GM18951 (cell line): ENCODE measurements around the gene SYT5.

Experiments used
- POLR2A ChIP-seq: IDR thresholded peaks from 4 replicates; pipeline ENCODE4 v1.6.1; 2011; ENCODE audit warnings: mild to moderate bottlenecking; ENCODE audit not compliant: insufficient read length, insufficient read depth; ENCODE audit errors: extremely low read depth
- in situ Hi-C: fragments of 300-500 bp; cut with MboI; formaldehyde crosslinking; loops from one replicate; pipeline ENCODE4 v1.12.0; 2022; ENCODE audit warnings: low sequenced_read_pairs, mixed read lengths, inconsistent platforms; ENCODE audit not compliant: unreplicated experiment

Gene SYT5

DNA sequence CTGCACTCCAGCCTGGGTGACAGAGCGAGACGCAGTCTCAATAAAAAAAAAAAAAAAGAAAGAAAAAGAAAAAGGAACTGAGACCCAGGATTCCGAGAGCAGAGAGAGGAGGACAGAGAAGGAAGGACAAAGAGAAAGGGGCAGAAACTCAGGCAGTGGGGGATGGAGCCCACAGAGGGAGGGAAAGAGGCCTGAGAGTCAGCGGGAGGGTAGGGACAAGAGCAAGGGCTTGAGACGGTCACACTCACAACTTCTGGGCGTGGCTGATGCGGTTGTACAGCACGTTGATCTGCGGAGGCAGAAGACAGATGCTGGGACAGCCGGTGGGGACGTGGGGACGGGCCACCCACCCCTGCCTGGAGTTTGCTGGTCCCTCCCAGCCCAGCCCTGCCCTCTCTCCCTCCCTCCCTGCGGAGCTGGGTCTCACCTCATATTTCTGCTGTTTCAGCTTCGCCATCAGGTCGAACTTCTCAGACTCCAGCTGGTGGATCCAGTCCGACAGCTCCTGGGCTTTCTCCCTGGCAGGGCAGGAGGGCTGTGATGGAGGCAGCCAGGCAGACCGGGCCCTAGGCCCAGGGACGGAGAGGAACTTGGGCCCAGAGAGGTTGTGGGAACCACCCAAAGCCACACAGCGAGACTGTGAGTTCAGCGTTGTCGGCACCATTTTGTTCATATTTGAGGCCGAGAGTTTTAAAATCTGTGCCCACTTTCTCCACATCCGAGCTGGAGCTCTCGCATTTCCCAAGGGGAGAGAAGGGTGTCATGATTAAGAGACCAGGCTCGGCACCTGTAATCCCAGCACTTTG lies 46.2 kb downstream of the SYT5 start:
- in situ Hi-C loops = no loop called here
- TF ChIP-seq POLR2A = no peak

DNA sequence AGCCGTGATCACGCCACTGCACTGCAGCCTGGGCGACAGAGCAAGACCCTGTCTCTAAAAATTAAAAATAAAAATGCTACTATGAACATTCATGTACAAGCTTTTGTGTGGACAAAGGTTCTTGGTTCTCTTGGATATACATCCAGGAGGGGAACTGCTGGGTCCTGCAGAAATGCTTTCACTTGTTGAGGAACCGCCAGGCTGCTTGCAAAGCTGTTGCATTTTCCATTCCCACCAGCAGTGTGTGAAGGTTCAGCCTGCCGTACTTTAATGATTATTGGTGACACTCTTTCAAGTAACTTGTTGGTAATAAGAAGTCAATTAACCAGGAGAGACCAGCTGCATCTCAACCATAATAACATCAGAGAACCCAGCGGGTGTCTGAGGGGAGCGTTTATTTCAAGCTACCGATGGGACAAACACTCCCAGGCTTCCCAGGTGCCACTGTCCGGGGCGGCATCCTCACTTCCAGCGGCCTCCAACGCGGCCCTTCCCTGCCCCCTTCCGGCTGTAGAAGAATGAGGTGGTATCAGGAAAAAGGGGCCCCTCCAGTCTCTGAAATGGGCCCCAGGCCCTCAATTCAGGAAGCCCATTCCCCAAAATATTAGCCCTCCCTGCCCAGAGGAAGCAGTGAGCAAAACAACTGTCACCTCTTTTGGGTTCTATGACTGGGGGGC lies 47.5 kb downstream of the SYT5 start:
- no peak for TF ChIP-seq POLR2A
- in situ Hi-C loops = no loop called here

DNA sequence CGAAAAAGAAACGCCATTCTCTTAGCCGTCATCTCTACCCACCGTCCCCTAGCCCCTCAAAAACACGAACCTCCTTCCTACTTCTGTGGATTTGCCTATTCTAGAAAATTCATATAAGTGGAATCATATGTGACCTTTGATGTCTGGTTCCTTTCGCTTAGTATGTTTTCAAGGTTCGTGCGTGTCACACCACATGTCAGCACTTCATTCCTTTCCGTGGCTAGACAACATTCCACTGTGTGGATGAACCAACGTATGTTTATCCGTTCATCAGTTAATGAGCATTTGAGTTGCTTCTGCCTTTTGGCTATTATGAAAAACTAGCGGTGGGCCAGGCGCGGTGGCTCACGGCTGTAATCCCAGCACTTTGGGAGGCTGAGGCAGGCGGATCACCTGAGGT lies 48.7 kb downstream of the SYT5 start:
- in situ Hi-C loops = no loop called here
- TF ChIP-seq POLR2A = no peak
